Colon (tissue), 2 donors: Measurements from ENCODE around the gene TMEM150B.

ENCODE experiments used
- FAIRE-seq: peaks from 2 replicates; lab custom pipeline; 2012; peaks lifted over from hg19 to GRCh38; lab: Jason Lieb, UNC
- donor health status: control.
- donor health status: control.

The TMEM150B gene, protein sequence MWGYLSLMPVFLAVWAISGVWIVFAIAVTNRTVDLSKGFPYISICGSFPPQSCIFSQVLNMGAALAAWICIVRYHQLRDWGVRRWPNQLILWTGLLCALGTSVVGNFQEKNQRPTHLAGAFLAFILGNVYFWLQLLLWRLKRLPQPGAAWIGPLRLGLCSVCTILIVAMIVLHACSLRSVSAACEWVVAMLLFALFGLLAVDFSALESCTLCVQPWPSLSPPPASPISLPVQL

DNA sequence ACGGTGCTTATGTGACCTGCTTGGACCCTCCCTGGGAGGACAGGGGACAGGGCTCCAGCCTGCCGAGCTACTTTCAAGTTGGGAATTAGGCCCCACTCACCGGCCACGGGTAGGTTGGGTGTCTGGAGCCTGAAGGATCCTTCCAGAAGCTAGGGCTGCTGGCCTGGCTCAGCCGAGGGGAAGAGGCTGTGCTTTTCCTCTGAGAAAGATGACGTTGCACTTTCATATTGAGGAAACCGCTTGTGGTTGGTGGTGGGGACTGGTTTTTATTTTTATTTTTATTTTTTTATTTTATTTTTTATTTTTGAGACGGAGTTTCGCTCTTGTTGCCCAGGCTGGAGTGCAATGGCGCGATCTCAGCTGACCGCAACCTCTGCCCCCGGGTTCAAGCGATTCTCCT, at the start of gene TMEM150B:
TSS of gene TMEM150B (minus strand) at position 170 of the 400 bp plus-strand sequence. CDS start 4,305 bp downstream, outside the sequence.
- no peak for FAIRE-seq

- no peak for FAIRE-seq
Observed at GRCh38 chr19:55373993-55374757, 49.0 kb upstream of the TMEM150B start.

DNA sequence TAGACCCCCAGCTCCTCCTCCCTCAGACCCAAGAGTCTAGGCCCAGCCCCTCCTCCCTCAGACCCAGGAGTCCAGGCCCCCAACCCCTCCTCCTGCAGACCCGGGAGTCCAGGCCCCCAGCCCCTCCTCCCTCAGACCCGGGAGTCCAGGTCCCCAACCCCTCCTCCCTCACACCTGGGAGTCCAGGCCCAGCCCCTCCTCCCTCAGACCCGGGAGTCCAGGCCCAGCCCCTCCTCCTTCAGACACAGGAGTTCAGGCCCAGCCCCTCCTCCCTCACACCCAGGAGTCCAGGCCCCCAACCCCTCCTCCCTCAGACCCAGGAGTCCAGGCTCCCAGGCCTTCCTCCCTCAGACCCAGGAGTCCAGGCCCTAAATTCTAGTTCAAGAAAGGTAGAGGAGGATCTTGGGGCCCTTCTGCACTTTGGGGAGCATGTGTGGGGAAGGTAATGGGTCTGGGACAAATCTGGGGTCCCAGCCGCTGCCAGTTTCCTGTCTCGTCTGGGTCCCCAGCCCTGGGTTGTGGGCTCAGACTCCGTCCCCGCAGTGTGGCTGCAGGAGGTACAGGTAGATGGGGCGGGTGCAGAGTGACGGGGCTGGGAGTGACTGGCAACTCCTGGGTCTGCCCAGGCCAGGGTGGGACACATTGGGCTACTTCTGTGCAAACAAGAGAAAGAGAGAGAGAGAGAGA, 48.3 kb upstream of the TMEM150B start:
- no peak for FAIRE-seq

DNA sequence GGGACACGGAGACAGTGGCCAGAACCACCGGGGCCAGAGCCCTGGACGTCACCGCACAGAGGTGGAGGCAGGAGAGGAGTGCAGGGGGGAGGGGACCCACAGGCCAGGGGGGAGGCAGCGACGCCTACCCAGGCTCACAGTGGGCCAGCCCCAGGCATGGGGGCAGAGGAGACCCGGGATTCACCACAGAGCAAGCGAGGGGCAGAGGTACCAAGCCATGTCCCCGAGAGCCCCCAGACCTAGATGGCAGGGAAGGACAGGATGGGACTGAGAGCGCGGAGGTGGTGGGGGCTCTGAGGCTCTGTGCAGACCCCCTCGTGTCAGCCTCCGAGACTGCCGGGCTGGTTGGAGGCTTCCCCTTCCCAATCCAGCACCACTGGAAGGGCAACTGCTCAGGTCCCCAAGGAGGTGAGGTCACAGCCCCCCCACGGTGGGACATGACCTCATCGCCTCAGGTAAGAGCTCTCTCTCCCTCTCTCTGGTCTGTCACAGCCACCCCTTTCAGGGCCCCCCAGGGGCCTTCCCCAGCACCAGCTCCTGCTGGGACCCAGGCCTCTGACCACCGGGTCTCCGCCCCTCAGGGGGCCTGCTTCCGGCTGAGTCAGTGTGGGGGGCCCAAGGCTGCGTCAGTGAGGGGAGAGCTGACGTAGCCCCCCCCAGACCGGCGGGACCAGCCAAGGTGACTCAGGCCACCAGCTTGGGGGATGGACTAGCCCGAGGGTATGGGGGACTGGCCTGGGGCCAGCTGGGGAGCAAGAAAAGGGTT, 47.4 kb upstream of the TMEM150B start:
- no peak for FAIRE-seq

DNA sequence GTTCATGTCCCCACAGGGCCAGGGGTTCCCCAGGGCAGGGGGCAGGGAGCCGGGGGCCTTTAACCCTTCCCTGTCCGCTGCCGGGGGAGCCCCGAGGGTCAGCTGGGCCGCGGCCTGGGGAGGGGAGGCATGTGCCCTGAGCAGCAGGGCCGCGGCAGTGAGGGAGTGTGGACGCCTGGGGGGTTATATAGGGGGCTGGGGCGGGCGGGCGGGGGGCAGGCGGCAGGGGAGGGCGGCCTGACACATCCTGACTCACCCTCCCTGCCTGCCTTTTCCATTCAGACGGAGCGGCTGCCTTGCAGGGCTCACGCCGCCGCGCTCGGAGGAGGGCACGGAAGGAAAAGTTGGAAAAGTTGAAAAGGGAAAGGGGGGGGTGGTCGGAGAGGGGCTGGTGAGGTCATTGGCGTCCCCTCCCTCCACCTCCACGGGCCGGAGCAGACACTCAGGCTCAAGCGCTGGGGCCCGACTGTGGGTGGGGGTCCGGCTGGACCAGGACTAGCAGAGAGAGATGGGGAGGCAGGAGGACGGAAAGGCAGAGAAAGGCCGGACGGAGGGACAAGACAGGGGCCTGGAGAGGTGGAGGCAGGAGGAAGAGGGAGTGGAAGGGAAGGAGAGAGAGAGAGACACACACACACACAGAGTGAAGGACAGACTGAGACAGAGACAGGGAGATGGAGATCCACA, 45.3 kb upstream of the TMEM150B start, which contains the start of gene IL11:
TSS of gene IL11 (minus strand) at position 159 of the 684 bp plus-strand sequence. CDS start at position 6, 153 bp downstream.
- FAIRE-seq: no peak

DNA sequence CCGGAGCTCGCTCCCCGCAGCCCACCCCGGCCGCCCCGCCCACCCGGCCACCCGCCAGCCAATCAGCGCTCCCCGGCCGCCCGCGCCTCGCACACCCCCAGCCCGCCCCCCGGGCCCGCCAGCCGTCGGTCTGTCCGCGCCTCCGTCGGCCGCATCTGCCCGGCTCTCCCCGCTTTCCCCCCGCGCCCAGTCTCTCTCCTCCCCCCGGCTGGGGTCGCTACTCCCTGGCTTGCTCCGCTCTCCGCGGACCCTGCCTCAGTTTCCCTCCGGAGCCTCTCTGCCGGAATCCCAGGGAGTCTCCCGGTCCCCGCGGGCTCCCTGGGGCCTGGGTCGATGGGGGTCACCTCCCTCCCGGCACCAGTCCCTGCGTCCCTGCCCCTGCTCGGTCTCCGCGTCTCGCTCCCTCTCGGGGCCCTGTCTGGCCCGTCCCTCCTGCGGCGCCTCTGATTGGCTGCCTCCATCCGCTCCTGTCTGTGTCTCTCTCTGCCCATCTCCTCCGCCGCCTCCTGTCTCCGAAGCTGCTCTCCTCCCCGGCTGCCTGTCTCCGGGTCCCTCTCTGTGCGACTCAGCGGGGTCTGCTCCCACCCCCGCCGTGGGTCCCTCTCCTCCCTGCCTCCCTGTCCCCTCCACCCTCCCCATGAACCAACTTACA, 44.6 kb upstream of the TMEM150B start:
- no peak for FAIRE-seq

- no peak for FAIRE-seq
Observed at GRCh38 chr19:55368701-55369563, 43.8 kb upstream of the TMEM150B start.

DNA sequence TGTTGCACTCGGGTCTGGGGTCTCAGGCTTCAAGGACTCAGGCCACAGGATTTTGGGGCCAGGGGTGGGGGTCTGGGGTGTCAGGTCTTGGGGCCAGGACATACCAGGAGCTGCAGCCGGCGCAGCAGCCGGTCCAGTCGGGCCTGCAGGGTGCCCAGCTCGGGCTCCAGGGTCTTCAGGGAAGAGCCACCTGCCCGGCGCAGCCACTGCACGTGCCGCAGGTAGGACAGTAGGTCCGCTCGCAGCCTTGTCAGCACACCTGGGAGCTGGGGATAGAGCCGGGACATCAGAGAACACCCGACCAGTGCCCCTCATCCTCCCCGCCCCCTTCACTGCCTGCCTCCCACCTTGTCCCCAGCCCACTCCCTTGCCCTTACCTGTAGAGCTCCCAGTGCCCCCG, 43.0 kb upstream of the TMEM150B start:
- FAIRE-seq: no peak

DNA sequence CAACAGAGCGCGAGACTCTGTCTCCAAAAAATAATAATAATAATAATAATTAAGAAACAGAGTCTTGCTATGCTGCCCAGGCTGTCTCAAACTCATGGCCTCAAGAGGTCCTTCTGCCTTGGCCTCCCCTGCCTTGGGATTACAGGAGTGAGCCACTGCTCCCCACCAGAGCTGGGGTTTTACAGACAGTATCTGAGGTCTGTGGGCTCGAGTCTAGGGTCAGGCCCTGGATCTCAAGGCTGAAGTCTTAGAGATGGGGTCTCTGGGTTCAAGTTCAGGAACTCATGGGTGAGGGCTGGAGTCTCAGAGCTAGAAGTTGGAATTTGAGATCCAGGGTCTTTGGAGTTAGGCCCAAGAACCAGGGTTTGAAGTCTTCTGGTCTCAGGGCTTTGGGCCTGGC, 41.6 kb upstream of the TMEM150B start:
- FAIRE-seq: no peak

DNA sequence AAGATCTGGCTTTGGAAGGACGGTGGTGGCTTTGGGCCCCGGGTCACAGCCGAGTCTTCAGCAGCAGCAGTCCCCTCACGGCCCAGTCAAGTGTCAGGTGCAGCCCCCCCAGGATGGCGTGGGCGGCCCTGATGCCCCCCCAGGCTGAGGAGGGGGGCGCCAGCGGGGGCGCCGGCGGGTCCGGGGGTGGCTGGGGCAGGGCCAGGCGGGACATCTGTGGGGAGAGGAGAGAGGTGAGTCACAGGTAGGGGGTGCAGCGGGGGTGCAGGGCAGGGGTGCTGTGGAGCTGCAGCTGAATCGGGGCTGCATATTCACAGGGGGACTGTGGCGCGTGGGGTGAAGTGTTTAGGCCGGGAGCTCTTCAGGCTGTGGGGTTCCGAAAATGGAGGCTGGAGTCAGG, 40.8 kb upstream of the TMEM150B start:
- FAIRE-seq: no peak

GRCh38 chr19:55365245-55365644, 40.1 kb upstream of the TMEM150B start:
- FAIRE-seq: no peak

DNA sequence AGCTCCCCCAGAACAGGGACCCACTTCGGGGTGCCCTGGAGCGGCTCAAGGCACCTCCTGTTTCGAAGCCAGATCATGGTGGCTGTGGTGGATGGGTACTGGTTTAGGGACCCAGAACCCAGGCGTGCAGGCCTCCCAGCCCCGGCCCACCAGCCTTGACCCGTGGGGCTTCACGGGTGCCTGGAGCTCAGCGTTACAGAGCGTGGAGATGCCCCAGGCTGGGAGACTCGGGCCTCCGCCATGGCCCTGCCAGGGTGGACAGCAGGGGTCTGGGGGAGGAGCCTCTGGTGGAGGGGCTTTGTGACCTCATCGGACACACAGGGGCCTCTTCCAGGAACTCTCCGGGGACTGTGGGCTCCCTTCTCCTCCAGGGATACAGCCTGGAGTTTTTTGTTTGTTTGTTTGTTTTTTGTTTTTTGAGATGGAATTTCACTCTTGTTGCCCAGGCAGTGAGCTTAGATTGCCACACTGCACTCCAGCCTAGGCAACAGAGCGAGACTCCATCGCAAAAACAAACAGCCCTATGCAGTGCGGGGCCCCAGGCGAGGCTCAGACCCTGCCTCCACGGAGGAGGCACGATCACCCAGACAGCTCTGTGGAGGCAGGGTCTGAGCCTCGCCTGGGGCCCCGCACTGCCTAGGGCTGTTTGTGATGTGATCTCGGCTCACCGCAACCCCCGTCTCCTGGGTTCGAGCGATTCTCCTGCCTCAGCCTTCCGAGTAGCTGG, 38.0 kb upstream of the TMEM150B start, which contains the start of gene GARIN5B:
TSS of gene GARIN5B (minus strand) at position 271 of the 727 bp plus-strand sequence. CDS start at position 77, 194 bp downstream.
- FAIRE-seq: no peak

- no peak for FAIRE-seq
Observed at GRCh38 chr19:55362174-55362989, 37.2 kb upstream of the TMEM150B start.

DNA sequence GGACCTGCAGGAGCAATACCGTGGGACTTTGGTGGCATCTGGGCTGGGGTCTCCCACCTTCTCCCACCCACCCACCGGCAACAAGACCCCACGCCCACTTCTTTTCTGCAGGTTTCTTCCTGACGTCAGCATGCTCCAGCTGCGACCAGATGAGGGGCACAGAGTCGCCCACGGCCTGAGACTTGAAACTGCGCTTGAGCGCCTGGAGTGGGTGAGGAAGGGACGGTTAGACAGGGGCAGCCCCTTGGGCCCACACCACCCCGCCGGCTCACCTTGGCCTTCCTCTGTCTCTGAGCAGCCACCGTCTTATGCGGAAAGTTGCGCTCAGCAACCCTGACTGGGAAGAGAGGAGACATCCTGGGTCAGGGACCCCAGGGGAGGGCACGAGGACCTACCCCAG, 35.8 kb upstream of the TMEM150B start:
- no peak for FAIRE-seq

DNA sequence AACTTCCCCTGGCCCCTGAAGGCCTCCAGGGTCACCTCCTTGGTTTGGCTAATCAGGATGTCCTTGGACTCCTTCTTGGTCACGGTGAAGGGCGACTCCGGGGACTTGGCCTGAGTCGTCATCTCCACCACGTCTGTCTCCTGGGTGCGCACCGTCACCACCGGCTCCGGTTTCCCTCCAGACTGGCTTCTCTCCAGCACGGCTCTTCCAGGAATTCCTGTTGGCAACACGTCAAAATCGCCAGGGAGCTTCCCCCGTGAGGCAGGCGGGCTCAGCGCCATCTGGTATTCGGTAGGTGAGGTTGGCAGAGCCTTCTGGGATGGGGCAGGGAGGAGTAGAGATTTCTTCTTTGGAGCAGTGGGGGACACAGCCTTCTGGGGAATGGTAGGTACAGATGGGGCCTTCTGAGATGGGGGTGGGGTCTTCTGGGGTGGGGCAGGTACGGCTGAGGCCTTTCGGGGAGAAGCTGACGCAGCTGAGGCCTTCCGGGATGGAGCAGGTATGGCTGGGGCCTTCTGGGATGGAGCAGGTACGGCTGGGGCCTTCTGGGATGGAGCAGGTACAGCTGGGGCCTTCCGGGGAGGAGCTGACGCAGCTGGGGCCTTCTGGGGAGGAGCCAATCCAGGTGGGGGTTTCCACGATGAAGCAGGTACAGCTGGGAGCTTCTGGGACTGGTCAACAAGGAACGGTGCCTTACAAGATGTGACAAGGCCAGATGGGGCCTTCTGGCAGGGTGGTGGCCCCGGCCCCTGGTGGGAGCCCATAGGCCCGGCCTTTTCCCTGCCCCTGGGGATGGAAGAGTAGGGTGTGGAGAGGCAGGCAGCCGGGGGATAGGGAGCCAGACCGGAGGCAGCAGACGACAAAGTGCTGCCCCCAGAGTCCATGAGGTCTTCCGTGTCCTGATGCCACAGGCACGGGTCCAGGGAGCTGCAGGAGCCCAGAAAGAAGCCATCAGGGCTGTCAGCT, 34.1 kb upstream of the TMEM150B start:
- FAIRE-seq: no peak

DNA sequence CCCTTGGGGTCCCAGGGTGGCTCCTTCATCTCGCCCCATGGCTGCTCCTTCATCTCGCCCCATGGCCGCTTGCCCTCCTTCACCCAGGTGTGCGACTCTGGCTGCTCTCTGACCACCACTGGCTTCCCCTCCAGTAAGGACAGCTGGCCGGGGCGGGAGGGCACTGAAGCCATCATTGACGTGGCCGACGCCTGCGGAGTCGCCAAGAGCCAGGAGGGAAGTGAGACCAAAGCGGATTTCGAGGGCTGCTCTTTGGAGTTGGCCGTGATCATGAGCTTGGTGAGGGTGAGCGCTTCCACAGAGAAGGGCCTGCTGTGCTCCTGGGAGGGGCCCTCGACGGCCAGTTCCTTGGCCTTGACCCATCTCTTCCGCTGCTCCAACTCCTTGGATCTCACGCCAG, 33.4 kb upstream of the TMEM150B start:
- FAIRE-seq: no peak

DNA sequence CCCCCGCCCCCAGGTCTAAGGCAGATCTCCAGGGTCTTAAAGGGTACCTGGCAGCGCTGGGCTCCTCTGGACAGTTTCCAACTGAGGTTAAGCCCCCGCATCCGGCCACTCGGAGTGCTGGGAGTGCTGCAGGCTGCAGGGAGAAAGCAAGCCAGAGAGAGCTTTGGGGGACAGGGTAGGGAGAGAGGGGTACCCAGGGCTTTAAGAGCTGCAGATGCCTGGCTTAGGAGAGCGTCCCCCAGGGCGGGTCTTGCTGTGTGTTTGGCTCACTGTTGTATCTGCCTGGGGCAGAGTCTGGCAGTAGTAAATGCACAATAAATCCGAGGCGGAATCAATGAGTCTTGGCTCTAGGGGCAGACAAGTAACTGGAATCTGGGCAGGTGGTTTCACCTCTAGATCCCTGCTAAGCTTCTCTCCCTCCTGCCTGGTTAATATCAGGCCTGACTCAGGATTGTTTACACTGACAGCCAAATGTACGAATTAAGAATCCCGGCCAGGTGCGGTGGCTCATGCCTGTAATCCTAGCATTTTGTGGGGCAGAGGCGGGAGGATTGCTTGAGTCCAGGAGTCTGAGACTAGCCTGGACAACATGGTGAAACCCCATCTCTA, 30.2 kb upstream of the TMEM150B start:
- FAIRE-seq: no peak
